Osteoblast (primary cell): Measurements from ENCODE around the gene NKRF. TPM values are rescaled to one million over a fixed set of nuclear protein-coding genes. Genes with fewer than 3 reads are reported as not detected.

Experiments
- DNase-seq: peaks from one replicate; pipeline ENCODE4 v3.0.0; 2011; ENCODE audit warnings: low spot score, mixed read lengths; ENCODE audit not compliant: insufficient read length; ENCODE audit errors: missing footprints
- H2AFZ ChIP-seq: 2 replicates; pipeline ENCODE4 v1.6.0; 2011; ENCODE audit warnings: mild to moderate bottlenecking, low read length
- H3K27ac ChIP-seq: 2 replicates; pipeline ENCODE4 v1.5.1; 2011; ENCODE audit warnings: mild to moderate bottlenecking, low read depth, low read length, moderate library complexity
- H3K27me3 ChIP-seq: 2 replicates; pipeline ENCODE4 v1.6.0; 2012; ENCODE audit warnings: mild to moderate bottlenecking, control low read depth, inconsistent platforms, low read length, moderate library complexity; ENCODE audit not compliant: insufficient read depth
- H3K36me3 ChIP-seq: 2 replicates; pipeline ENCODE4 v1.5.1; 2011; ENCODE audit warnings: mild to moderate bottlenecking, low read length, control low read depth, moderate library complexity; ENCODE audit not compliant: insufficient read depth
- H3K4me1 ChIP-seq: 2 replicates; pipeline ENCODE4 v1.5.1; 2011; ENCODE audit warnings: mild to moderate bottlenecking, low read length, control low read depth, moderate library complexity; ENCODE audit not compliant: insufficient read depth
- H3K4me2 ChIP-seq: 2 replicates; pipeline ENCODE4 v1.6.0; 2011; ENCODE audit warnings: mild to moderate bottlenecking, low read length; ENCODE audit not compliant: insufficient read depth
- H3K4me3 ChIP-seq: fragments of 200-600 bp; sonication (generic); 3 replicates; pipeline ENCODE4 v1.5.1; 2012; ENCODE audit warnings: mild to moderate bottlenecking, low read length, inconsistent platforms; ENCODE audit not compliant: insufficient read depth
- H3K79me2 ChIP-seq: 2 replicates; pipeline ENCODE4 v1.6.0; 2012; ENCODE audit warnings: mild to moderate bottlenecking, low read length, control low read depth, inconsistent platforms; ENCODE audit not compliant: insufficient read depth
- H3K9me3 ChIP-seq: 2 replicates; pipeline ENCODE4 v1.5.1; 2011; ENCODE audit warnings: low read depth, low read length, control low read depth
- H4K20me1 ChIP-seq: 2 replicates; pipeline ENCODE4 v1.6.0; 2012; ENCODE audit warnings: mild to moderate bottlenecking, low read length, control low read depth; ENCODE audit not compliant: insufficient read depth
- CTCF ChIP-seq: IDR thresholded peaks from 2 replicates; pipeline ENCODE4 v1.5.1; 2011; ENCODE audit warnings: mild to moderate bottlenecking, low read depth, low read length, moderate library complexity; ENCODE audit errors: extremely low read depth
- total RNA-seq: library from RNA; depleted of rRNA; stranded (reverse); fragments of >200 nt; gene quantifications from 2 replicates; pipeline ENCODE4 v1.2.3, GENCODE V29; 2012

NKRF gene
- total RNA-seq, 1 donor: 5.1 TPM

GRCh38 chrX:119617517-119618164 is 11.4 kb upstream of the NKRF start:
- Histone ChIP-seq H3K36me3 (no peaks in the 10 kb centered on the region), H3K79me2 (no peaks in the 10 kb centered on the region), H3K27ac (no peak overlapping the region), H3K4me3 (no peak overlapping the region), H4K20me1 (no peaks in the 10 kb centered on the region), H3K4me2 (no peak overlapping the region), H2AFZ (no peak overlapping the region), H3K9me3 (no peaks in the 10 kb centered on the region), H3K27me3 (no peaks in the 10 kb centered on the region), H3K4me1 (peaks cover 3% of the 10 kb centered on the region)
- no peak for DNase-seq
- TF ChIP-seq CTCF: no peak

- Histone ChIP-seq H3K27me3 (no peaks in the 10 kb centered on the region), H3K4me1 (no peaks in the 10 kb centered on the region), H3K36me3 (no peaks in the 10 kb centered on the region), H3K4me3 (no peak overlapping the region), H3K79me2 (no peaks in the 10 kb centered on the region), H4K20me1 (no peaks in the 10 kb centered on the region), H3K4me2 (no peak overlapping the region), H2AFZ (no peak overlapping the region), H3K27ac (no peak overlapping the region), H3K9me3 (no peaks in the 10 kb centered on the region)
- TF ChIP-seq CTCF: no peak
- no peak for DNase-seq
Measured at GRCh38 chrX:119614776-119615175, 8.6 kb upstream of the NKRF start.

DNA sequence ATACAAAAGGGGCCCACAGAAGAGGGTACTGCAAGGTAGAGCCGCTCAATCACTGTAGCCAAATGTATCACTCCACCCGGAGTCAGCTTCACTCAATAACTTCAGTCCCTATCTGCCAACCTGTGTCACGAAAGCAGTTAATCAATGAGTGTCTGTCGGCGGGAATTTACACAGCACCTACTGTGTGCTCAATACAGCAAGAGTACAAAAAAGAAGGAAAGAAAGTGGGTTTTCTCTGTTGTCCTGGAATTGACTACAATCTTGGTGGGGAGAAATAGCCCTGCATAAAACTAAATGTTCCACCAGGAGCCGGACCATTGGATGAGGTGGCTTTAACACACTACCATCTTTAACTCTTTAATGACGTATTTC is 780 bp upstream of the NKRF start:
- Histone ChIP-seq H4K20me1 (peaks cover 2% of the 10 kb centered on the region), H3K4me1 (no peaks in the 10 kb centered on the region), H3K36me3 (no peaks in the 10 kb centered on the region), H3K27ac (peak overlapping the region; percentile 70), H3K79me2 (peaks cover 38% of the 10 kb centered on the region), H3K4me2 (peak overlapping the region; percentile 81), H3K9me3 (no peaks in the 10 kb centered on the region), H2AFZ (peak overlapping the region; percentile 86), H3K27me3 (no peaks in the 10 kb centered on the region), H3K4me3 (peak overlapping the region; percentile 85)
- DNase-seq: peak; percentile 49
- no peak for TF ChIP-seq CTCF

GRCh38 chrX:119605464-119606279 is 552 bp downstream of the NKRF start:
- peak overlapping the region; percentile 84 for H3K4me2 ChIP-seq
- no peaks in the 10 kb centered on the region for H3K9me3 ChIP-seq
- no peaks in the 10 kb centered on the region for H3K36me3 ChIP-seq
- peak; percentile 74 for DNase-seq
- H2AFZ ChIP-seq: peak overlapping the region; percentile 95
- peak overlapping the region; percentile 70 for H3K27ac ChIP-seq
- H4K20me1 ChIP-seq: peaks cover 2% of the 10 kb centered on the region
- peak overlapping the region; percentile 85 for H3K4me3 ChIP-seq
- no peak for TF ChIP-seq CTCF
- H3K79me2 ChIP-seq: peaks cover 45% of the 10 kb centered on the region
- no peaks in the 10 kb centered on the region for H3K4me1 ChIP-seq
- no peaks in the 10 kb centered on the region for H3K27me3 ChIP-seq
